ENCODE results near the gene RPS18. TPM values are rescaled to one million over a fixed set of nuclear protein-coding genes. Genes with fewer than 3 reads are reported as not detected.

The RPS18 gene
- total and polyA plus RNA-seq, 2 of the 13 experiments (the other 11 are each of a cell fraction or from before 2014, with no cell fraction given): 3,896 to 5,806 TPM

GRCh38 chr6:33298773-33299236, 26.9 kb downstream of the RPS18 start, which contains the start of gene RGL2 (continued):
- TF ChIP-seq MEIS1 (CRISPR knock-in tag; IDR thresholded peaks at IDR 0.05; ENCODE audit: borderline replicate concordance): no peak
- TF ChIP-seq ATRX (CRISPR knock-in tag; IDR thresholded peaks at IDR 0.05; ENCODE audit: borderline replicate concordance): no peak
- TF ChIP-seq ADNP (CRISPR knock-in tag; IDR thresholded peaks at IDR 0.05): no peak
- TF ChIP-seq ZBTB14 (CRISPR knock-in tag; IDR thresholded peaks at IDR 0.05): 0 out of 2 replicates have a peak, but pooled peaks have one; percentile 34
- TF ChIP-seq ZNF407 (CRISPR knock-in tag; IDR thresholded peaks at IDR 0.05; ENCODE audit: not compliant biosample characterization): no peak
- no peak for TF ChIP-seq ZNF317 (CRISPR knock-in tag; IDR thresholded peaks at IDR 0.05)
- TF ChIP-seq PBX3 (CRISPR knock-in tag; IDR thresholded peaks at IDR 0.05; ENCODE audit: borderline replicate concordance): peak; percentile 19; the same call in 1 of the 2 replicates
- TF ChIP-seq SRY (CRISPR knock-in tag; IDR thresholded peaks at IDR 0.05): no peak
- no peak for TF ChIP-seq ZNF546 (CRISPR knock-in tag; conservative IDR thresholded peaks at IDR 0.05)
- no peak for TF ChIP-seq IRF2 (CRISPR knock-in tag; IDR thresholded peaks at IDR 0.05)
- no peak for TF ChIP-seq RERE (CRISPR knock-in tag; IDR thresholded peaks at IDR 0.05; ENCODE audit: low read depth)
- no peak for TF ChIP-seq ZNF605 (CRISPR knock-in tag; IDR thresholded peaks at IDR 0.05)
- TF ChIP-seq ZNF234 (CRISPR knock-in tag; conservative IDR thresholded peaks at IDR 0.05): no peak
- 0 out of 2 replicates have a peak, but pooled peaks have one; percentile 38 for TF ChIP-seq KLF13 (CRISPR knock-in tag; IDR thresholded peaks at IDR 0.05)

Measured in HepG2 (cell line).